ENCODE data around the gene KRT85.

DNA sequence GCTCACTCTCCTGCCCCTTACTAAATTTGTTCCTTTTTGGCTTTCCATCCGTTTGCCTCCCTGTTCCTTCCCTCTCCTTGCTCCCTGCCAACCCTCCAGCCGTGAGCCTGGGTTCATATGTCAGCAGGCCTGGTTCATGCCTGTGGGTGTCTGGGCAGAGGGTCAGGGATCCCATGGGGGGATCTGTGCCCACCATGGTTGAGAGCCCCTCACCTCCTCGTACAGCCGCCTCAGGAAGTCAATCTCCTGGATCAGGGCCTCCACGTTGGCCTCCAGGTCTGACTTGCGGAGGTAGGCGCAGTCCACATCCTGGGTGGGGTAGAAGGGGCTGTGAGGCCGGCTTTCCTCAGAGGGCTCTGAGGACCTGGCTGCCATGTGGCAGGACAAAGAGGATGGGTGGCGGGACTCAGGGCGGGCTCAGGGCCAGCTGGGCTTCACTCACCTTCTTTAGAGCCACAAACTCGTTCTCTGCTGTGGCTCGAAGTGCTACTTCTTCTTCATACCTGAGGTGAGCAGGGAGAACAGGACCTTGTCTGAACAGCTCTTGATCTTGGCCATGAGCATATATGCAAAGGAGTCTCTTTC lies 49.7 kb downstream of the KRT85 start:
- TF ChIP-seq EZH2 (IDR thresholded peaks at IDR 0.05; ENCODE audit: low read depth) = no peak
- TF ChIP-seq, protein P1, sequence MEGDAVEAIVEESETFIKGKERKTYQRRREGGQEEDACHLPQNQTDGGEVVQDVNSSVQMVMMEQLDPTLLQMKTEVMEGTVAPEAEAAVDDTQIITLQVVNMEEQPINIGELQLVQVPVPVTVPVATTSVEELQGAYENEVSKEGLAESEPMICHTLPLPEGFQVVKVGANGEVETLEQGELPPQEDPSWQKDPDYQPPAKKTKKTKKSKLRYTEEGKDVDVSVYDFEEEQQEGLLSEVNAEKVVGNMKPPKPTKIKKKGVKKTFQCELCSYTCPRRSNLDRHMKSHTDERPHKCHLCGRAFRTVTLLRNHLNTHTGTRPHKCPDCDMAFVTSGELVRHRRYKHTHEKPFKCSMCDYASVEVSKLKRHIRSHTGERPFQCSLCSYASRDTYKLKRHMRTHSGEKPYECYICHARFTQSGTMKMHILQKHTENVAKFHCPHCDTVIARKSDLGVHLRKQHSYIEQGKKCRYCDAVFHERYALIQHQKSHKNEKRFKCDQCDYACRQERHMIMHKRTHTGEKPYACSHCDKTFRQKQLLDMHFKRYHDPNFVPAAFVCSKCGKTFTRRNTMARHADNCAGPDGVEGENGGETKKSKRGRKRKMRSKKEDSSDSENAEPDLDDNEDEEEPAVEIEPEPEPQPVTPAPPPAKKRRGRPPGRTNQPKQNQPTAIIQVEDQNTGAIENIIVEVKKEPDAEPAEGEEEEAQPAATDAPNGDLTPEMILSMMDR (conservative IDR thresholded peaks at IDR 0.05) = no peak

All from PC-9 (cell line).